Measurements from ENCODE around the gene YIPF4. TPM values are rescaled to one million over a fixed set of nuclear protein-coding genes. Genes with fewer than 3 reads are reported as not detected.

YIPF4 gene
- total RNA-seq, 2 experiments from 2014 or later, result 10.4 to 10.9 TPM

Other genes with a start within 250 kb of the YIPF4 start
- gene DPY30, start 238.1 kb upstream of the YIPF4 start, total RNA-seq, result 10 to 100 TPM in 1 of 2 experiments, 1 to 10 TPM in 1; 9.6 to 10.8 TPM
- 1 to 10 TPM; 7.4 to 9.4 TPM for gene SPAST, start 214.3 kb upstream of the YIPF4 start, total RNA-seq
- gene SLC30A6, start 112.0 kb upstream of the YIPF4 start, total RNA-seq, result 1 to 10 TPM; 3.9 to 4.5 TPM
- gene NLRC4, start 13.0 kb upstream of the YIPF4 start, total RNA-seq, result not detected
- gene BIRC6, start 79.1 kb downstream of the YIPF4 start, total RNA-seq, result 100 to 1,000 TPM; 107 to 109 TPM